Measurements from ENCODE around the gene ZNF878. TPM values are rescaled to one million over a fixed set of nuclear protein-coding genes. Genes with fewer than 3 reads are reported as not detected.
A peak's percentile ranks its signal among the peaks of the same experiment; 100 is the strongest.

ZNF878 gene
- total RNA-seq, 1 donor from 2014 or later, result 0.38 TPM

DNA sequence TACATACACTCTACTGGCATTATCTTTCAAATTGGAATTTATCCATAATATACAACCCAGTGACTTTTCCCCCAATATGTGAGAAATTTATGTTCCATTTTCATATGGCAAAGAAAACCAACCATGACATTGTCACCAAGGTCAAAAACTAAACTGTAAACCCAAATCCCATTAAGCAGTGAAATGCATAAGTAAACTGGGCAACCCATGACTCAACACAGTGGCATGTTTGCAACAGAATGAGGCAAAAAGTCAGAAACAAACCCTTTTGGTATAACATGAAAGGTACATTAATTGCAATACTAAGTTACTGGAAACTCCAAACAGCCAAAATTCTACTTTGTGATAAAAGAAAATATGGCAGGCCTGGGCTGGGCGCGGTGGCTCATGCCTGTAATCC lies 4.9 kb downstream of the ZNF878 start:
- no peak overlapping the region for H3K4me3 Mint-ChIP-seq (ENCODE audit: unreplicated experiment)
- peaks cover 23% of the 10 kb centered on the region for H3K36me3 Mint-ChIP-seq (ENCODE audit: unreplicated experiment)
- H3K9me3 Mint-ChIP-seq (ENCODE audit: unreplicated experiment), result peaks cover 25% of the 10 kb centered on the region
- H3K27me3 Mint-ChIP-seq (ENCODE audit: unreplicated experiment), result no peaks in the 10 kb centered on the region
- no peak overlapping the region for H3K27ac Mint-ChIP-seq (ENCODE audit: unreplicated experiment)
- DNase-seq (ENCODE audit: extremely low spot score, unreplicated experiment), result no peak
- H3K4me1 Mint-ChIP-seq (ENCODE audit: unreplicated experiment), result peaks cover 6% of the 10 kb centered on the region
- TF ChIP-seq CTCF (IDR thresholded peaks at IDR 0.05), result no peak

GRCh38 chr19:12043752-12044422 lies 8.9 kb downstream of the ZNF878 start:
- DNase-seq (ENCODE audit: extremely low spot score, unreplicated experiment), result no peak
- peaks cover 32% of the 10 kb centered on the region for H3K9me3 Mint-ChIP-seq (ENCODE audit: unreplicated experiment)
- no peak overlapping the region for H3K27ac Mint-ChIP-seq (ENCODE audit: unreplicated experiment)
- H3K4me1 Mint-ChIP-seq (ENCODE audit: unreplicated experiment), result no peaks in the 10 kb centered on the region
- H3K4me3 Mint-ChIP-seq (ENCODE audit: unreplicated experiment), result no peak overlapping the region
- no peak for TF ChIP-seq CTCF (IDR thresholded peaks at IDR 0.05)
- no peaks in the 10 kb centered on the region for H3K27me3 Mint-ChIP-seq (ENCODE audit: unreplicated experiment)
- H3K36me3 Mint-ChIP-seq (ENCODE audit: unreplicated experiment), result peaks cover 26% of the 10 kb centered on the region

GRCh38 chr19:12042893-12043292 lies 9.9 kb downstream of the ZNF878 start:
- TF ChIP-seq CTCF (IDR thresholded peaks at IDR 0.05), result no peak
- Mint-ChIP-seq H3K36me3 (ENCODE audit: unreplicated experiment) (peaks cover 26% of the 10 kb centered on the region), H3K27me3 (ENCODE audit: unreplicated experiment) (no peaks in the 10 kb centered on the region), H3K4me3 (ENCODE audit: unreplicated experiment) (no peak overlapping the region), H3K27ac (ENCODE audit: unreplicated experiment) (no peak overlapping the region), H3K4me1 (ENCODE audit: unreplicated experiment) (no peaks in the 10 kb centered on the region), H3K9me3 (ENCODE audit: unreplicated experiment) (peaks cover 32% of the 10 kb centered on the region)
- DNase-seq (ENCODE audit: extremely low spot score, unreplicated experiment), result no peak

DNA sequence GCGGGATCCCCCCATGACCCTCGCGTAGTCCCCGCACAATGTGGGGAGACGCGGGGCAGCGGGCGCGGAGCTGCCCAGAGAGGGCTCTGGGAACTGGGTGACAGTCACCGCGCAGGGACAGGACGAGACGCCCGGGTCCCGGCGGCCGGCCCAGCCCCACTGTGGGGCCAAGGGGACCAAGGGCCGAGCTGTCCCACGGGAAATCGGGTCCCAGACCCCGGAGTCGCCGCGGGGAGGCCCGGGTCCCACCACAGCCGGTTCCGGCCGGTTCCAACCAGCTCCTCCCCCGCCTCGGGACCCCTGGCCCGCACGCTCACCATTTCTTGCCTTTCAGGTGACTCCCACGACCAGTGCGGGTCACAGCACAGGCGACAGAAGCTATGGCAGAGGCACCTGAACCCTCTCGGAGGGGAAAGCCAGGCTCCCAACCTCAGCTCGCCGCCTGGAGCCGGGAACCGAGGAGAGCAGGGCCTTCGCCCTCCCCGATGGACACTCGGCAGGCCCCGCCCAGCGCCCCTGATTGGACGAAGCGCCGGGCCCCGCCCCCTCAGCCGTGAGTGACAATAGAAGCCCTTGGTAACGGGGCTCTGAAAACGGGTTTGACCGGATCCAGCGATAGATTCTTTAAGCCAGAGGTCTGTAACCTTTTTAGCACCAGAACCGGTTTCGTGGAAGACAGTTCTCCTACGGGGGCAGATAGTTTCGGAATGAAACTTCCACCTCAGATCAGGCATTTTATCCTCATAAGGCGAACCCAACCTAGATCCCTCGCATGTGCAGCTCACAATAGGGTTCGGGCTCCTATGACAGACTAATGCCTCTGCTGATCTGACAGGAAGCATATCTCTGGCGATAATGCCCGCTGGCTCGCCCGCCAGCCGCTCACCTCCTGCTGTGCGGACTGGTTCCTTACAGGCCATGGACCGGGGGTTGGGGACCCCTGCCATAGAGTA lies 17.3 kb downstream of the ZNF878 start, which contains the start of gene ZNF433:
ZNF433 (minus strand) TSS at position 460 of the 953 bp plus-strand sequence; CDS start at position 320, 140 bp downstream.
- Mint-ChIP-seq H3K36me3 (ENCODE audit: unreplicated experiment) (peaks cover 7% of the 10 kb centered on the region), H3K4me3 (ENCODE audit: unreplicated experiment) (peak within 1 kb of the TSS; percentile 93), H3K4me1 (ENCODE audit: unreplicated experiment) (peaks cover 16% of the 10 kb centered on the region), H3K9me3 (ENCODE audit: unreplicated experiment) (no peaks in the 10 kb centered on the region), H3K27me3 (ENCODE audit: unreplicated experiment) (no peaks in the 10 kb centered on the region), H3K27ac (ENCODE audit: unreplicated experiment) (peak within 1 kb of the TSS; percentile 99)
- no peak for TF ChIP-seq CTCF (IDR thresholded peaks at IDR 0.05)
- peak; percentile 97 for DNase-seq (ENCODE audit: extremely low spot score, unreplicated experiment)

- H3K9me3 Mint-ChIP-seq (ENCODE audit: unreplicated experiment), result no peaks in the 10 kb centered on the region
- H3K27me3 Mint-ChIP-seq (ENCODE audit: unreplicated experiment), result no peaks in the 10 kb centered on the region
- peak overlapping the region; percentile 93 for H3K4me3 Mint-ChIP-seq (ENCODE audit: unreplicated experiment)
- TF ChIP-seq CTCF (IDR thresholded peaks at IDR 0.05), result no peak
- H3K36me3 Mint-ChIP-seq (ENCODE audit: unreplicated experiment), result peaks cover 12% of the 10 kb centered on the region
- peak overlapping the region; percentile 91 for H3K27ac Mint-ChIP-seq (ENCODE audit: unreplicated experiment)
- H3K4me1 Mint-ChIP-seq (ENCODE audit: unreplicated experiment), result peaks cover 16% of the 10 kb centered on the region
- DNase-seq (ENCODE audit: extremely low spot score, unreplicated experiment), result no peak
Observed at GRCh38 chr19:12034620-12035019, 18.1 kb downstream of the ZNF878 start.

Data from osteocyte (in vitro differentiated cells).